GM19463 (cell line): ENCODE data around the gene BCAS1.
"Not testable (repeated sequence)": the region's sequence is repeated elsewhere in the genome, so short reads cannot be mapped to it uniquely, and the experiment has no call there.

Experiments
- ATAC-seq: cut with Tn5 transposase; IDR thresholded peaks from one replicate; pipeline ENCODE4 v1.9.1; 2021; ENCODE audit warnings: mild to moderate bottlenecking, moderate library complexity; ENCODE audit not compliant: unreplicated experiment

Gene BCAS1

GRCh38 chr20:53994088-53994487 is 76.3 kb downstream of the BCAS1 start:
- ATAC-seq = no peak

- ATAC-seq = no peak
Measured at GRCh38 chr20:53993310-53993709, 77.1 kb downstream of the BCAS1 start.

GRCh38 chr20:53990768-53991450 is 79.5 kb downstream of the BCAS1 start:
- ATAC-seq = no peak

- ATAC-seq = no peak
Measured at GRCh38 chr20:53990003-53990402, 80.4 kb downstream of the BCAS1 start.

GRCh38 chr20:53989401-53989800 is 81.0 kb downstream of the BCAS1 start:
- no peak for ATAC-seq

GRCh38 chr20:53986037-53986650 is 84.2 kb downstream of the BCAS1 start:
- ATAC-seq = no peak

- ATAC-seq = no peak
Measured at GRCh38 chr20:53985150-53985518, 85.3 kb downstream of the BCAS1 start.

- no peak for ATAC-seq
Measured at GRCh38 chr20:53984356-53985149, 85.8 kb downstream of the BCAS1 start.

GRCh38 chr20:53983401-53983800 is 87.0 kb downstream of the BCAS1 start:
- no peak for ATAC-seq

GRCh38 chr20:53982624-53983023 is 87.8 kb downstream of the BCAS1 start:
- ATAC-seq = no peak

GRCh38 chr20:53981752-53982437 is 88.5 kb downstream of the BCAS1 start:
- no peak for ATAC-seq

GRCh38 chr20:53981130-53981529 is 89.3 kb downstream of the BCAS1 start:
- no peak for ATAC-seq

GRCh38 chr20:53980031-53980465 is 90.3 kb downstream of the BCAS1 start:
- no peak for ATAC-seq

GRCh38 chr20:53978497-53978896 is 91.9 kb downstream of the BCAS1 start:
- no peak for ATAC-seq

- ATAC-seq = no peak
Measured at GRCh38 chr20:53977391-53977790, 93.0 kb downstream of the BCAS1 start.

GRCh38 chr20:53975761-53976160 is 94.6 kb downstream of the BCAS1 start:
- ATAC-seq = no peak

- no peak for ATAC-seq
Measured at GRCh38 chr20:53974785-53975555, 95.4 kb downstream of the BCAS1 start.

- not testable (repeated sequence) for ATAC-seq
Measured at GRCh38 chr20:53973882-53974281, 96.5 kb downstream of the BCAS1 start.

- no peak for ATAC-seq
Measured at GRCh38 chr20:53972179-53972578, 98.2 kb downstream of the BCAS1 start.

GRCh38 chr20:53971096-53971683 is 99.2 kb downstream of the BCAS1 start:
- no peak for ATAC-seq
